ENCODE measurements around the gene MRPL27. TPM values are rescaled to one million over a fixed set of nuclear protein-coding genes. Genes with fewer than 3 reads are reported as not detected.
"Not testable (repeated sequence)": the region's sequence is repeated elsewhere in the genome, so short reads cannot be mapped to it uniquely, and the experiment has no call there.

MRPL27 gene
- total RNA-seq, 1 experiment from 2014 or later = 79.0 TPM

DNA sequence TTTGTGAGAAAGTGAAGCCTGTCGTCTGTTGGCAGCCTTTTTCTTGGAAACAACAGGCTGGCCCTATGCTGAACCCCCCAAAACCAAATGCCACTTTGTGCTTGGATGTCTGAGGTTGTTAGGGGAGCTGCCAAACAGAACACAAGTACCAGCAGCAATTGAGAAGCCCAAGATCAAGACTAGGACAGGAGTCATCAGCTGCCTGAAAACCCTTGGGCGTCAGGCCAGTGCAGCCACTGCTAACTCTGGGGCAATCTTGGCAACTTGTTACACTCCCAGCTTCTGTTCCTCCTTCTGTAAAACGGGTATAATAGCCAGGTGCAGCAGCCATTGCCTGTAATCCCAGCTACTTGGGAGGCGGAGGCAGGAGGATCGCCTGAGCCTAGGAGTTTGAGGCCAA is 33.6 kb upstream of the MRPL27 start:
- Mint-ChIP-seq H3K9me3 (ENCODE audit: low read depth, unreplicated experiment) (no peaks in the 10 kb centered on the region), H3K36me3 (ENCODE audit: insufficient read depth, unreplicated experiment) (no peaks in the 10 kb centered on the region), H3K4me1 (ENCODE audit: low read depth, unreplicated experiment) (no peaks in the 10 kb centered on the region), H3K27me3 (ENCODE audit: unreplicated experiment) (peaks cover 35% of the 10 kb centered on the region), H3K27ac (ENCODE audit: unreplicated experiment) (no peak overlapping the region), H3K4me3 (ENCODE audit: low read depth, unreplicated experiment) (no peak overlapping the region)
- DNase-seq = no peak
- CTCF ChIA-PET = interaction anchor here (0.6 to 1.8 kb wide), 3 partner anchors 9 to 292 kb away, joined by 3 to 13 read pairs (median 7); partner anchors contain the start of gene LRRC59
- TF ChIP-seq, protein P1, sequence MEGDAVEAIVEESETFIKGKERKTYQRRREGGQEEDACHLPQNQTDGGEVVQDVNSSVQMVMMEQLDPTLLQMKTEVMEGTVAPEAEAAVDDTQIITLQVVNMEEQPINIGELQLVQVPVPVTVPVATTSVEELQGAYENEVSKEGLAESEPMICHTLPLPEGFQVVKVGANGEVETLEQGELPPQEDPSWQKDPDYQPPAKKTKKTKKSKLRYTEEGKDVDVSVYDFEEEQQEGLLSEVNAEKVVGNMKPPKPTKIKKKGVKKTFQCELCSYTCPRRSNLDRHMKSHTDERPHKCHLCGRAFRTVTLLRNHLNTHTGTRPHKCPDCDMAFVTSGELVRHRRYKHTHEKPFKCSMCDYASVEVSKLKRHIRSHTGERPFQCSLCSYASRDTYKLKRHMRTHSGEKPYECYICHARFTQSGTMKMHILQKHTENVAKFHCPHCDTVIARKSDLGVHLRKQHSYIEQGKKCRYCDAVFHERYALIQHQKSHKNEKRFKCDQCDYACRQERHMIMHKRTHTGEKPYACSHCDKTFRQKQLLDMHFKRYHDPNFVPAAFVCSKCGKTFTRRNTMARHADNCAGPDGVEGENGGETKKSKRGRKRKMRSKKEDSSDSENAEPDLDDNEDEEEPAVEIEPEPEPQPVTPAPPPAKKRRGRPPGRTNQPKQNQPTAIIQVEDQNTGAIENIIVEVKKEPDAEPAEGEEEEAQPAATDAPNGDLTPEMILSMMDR (IDR thresholded peaks at IDR 0.05; ENCODE audit: unreplicated experiment) = no peak
- intact Hi-C loops (cut with micrococcal nuclease; ENCODE audit: unreplicated experiment) = no loop called here
- no TSS peak for BruUV-seq (replicated peaks)

DNA sequence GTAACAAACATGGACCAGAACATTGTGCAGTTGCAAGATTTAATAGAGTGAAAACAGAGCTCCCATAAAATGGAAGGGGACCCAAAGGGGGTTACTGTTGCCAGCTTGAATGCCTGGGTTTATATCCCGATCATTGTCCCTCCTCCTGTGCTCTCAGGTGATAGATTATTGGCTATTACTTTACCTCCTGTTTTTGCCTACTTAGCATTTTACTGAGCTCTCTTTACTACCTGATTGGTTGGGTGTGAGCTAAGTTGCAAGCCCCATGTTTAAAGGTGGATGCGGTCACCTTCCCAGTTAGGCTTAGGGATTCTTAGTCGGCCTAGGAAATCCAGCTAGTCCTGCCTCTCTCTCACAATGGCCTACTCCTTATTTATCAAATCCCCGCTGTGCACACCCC is 32.4 kb upstream of the MRPL27 start:
- H3K4me3 Mint-ChIP-seq (ENCODE audit: low read depth, unreplicated experiment); H3K9me3 Mint-ChIP-seq (ENCODE audit: low read depth, unreplicated experiment); BruUV-seq (replicated peaks); DNase-seq; intact Hi-C loops (cut with micrococcal nuclease; ENCODE audit: unreplicated experiment); H3K36me3 Mint-ChIP-seq (ENCODE audit: insufficient read depth, unreplicated experiment); H3K4me1 Mint-ChIP-seq (ENCODE audit: low read depth, unreplicated experiment); H3K27ac Mint-ChIP-seq (ENCODE audit: unreplicated experiment): not testable (repeated sequence)
- H3K27me3 Mint-ChIP-seq (ENCODE audit: unreplicated experiment) = peaks cover 35% of the 10 kb centered on the region
- CTCF ChIA-PET = interaction anchor here (1.0 kb wide), 1 partner anchor 8 kb away, joined by 3 read pairs; the partner anchor contains the start of gene LRRC59

DNA sequence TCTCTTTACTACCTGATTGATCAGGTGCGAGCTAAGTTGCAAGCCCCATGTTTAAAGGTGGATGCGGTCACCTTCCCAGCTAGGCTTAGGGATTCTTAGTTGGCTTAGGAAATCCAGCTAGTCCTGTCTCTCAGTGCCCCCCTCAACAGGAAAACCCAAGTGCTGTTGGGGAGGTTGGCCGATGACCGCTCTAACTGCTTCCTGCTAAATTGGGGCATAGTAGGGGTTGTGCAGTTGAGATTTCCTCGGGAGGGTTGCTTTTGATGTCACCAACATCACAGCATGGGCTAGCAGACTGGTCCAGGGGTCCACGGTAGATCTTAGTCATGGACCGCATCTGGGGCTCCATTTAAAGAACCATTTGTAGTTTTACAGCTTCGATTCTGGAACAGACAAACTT is 26.6 kb upstream of the MRPL27 start:
- H3K9me3 Mint-ChIP-seq (ENCODE audit: low read depth, unreplicated experiment); H3K27ac Mint-ChIP-seq (ENCODE audit: unreplicated experiment); H3K4me3 Mint-ChIP-seq (ENCODE audit: low read depth, unreplicated experiment); DNase-seq; BruUV-seq (replicated peaks): not testable (repeated sequence)
- Mint-ChIP-seq H3K36me3 (ENCODE audit: insufficient read depth, unreplicated experiment) (peaks cover 35% of the 10 kb centered on the region), H3K4me1 (ENCODE audit: low read depth, unreplicated experiment) (peaks cover 26% of the 10 kb centered on the region), H3K27me3 (ENCODE audit: unreplicated experiment) (peaks cover 13% of the 10 kb centered on the region)
- intact Hi-C loops (cut with micrococcal nuclease; ENCODE audit: unreplicated experiment) = loop anchor here (5.0 kb wide), 1 partner anchor 43 kb away; no protein-coding TSS in a partner anchor
- CTCF ChIA-PET = interaction anchor here (4.0 kb wide), 1 partner anchor 79 kb away, joined by 28 read pairs; the partner anchor contains the start of gene RSAD1

DNA sequence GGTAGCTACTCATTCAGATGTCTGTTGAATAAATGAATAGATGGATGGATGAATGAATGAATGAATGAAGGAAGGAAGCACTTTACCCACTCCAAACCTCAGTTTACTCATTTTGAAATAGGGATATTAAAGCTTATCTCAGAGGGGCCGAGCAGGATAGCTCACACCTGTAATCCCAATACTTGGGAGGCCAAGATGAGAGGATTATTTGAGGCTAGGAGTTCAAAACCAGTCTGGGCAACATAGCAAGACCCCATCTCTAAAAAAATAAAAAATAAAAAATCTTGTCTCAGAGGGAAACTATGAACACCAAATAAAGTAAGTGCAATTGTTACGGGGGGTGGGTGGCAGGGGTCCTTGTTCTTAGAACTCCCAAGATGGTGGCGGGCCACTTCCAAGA is 25.7 kb upstream of the MRPL27 start:
- intact Hi-C loops (cut with micrococcal nuclease; ENCODE audit: unreplicated experiment) = loop anchor here (5.0 kb wide), 1 partner anchor 44 kb away; no protein-coding TSS in a partner anchor
- Mint-ChIP-seq H3K36me3 (ENCODE audit: insufficient read depth, unreplicated experiment) (peaks cover 44% of the 10 kb centered on the region), H3K4me1 (ENCODE audit: low read depth, unreplicated experiment) (peaks cover 35% of the 10 kb centered on the region)
- not testable (repeated sequence) for H3K9me3 Mint-ChIP-seq (ENCODE audit: low read depth, unreplicated experiment); H3K27me3 Mint-ChIP-seq (ENCODE audit: unreplicated experiment); H3K27ac Mint-ChIP-seq (ENCODE audit: unreplicated experiment); DNase-seq; BruUV-seq (replicated peaks); H3K4me3 Mint-ChIP-seq (ENCODE audit: low read depth, unreplicated experiment)
- CTCF ChIA-PET = interaction anchor here (0.6 to 4.0 kb wide), 7 partner anchors 11 to 143 kb away, joined by 3 to 36 read pairs (median 7); partner anchors contain the start of gene RSAD1

DNA sequence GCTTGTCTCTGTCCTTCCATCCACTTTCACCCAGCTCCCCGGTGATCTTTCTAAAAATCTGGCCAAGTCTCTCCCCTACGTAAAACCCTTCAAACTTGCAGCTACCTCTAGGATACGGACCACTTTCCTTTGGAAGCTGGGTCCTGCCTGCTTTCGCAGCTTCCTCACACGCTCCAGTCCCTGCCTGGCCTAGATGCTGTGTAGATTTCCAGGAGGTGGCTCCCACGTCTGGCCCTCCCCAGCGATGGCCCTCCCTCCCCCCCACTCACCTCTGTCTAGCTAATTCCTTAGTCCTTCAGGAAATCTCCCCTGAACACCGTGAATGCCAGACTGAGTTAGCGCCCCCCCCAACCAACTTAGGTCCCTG is 24.9 kb upstream of the MRPL27 start:
- TF ChIP-seq, protein P1 (IDR thresholded peaks at IDR 0.05; ENCODE audit: unreplicated experiment) = no peak
- DNase-seq = no peak
- no TSS peak for BruUV-seq (replicated peaks)
- Mint-ChIP-seq H3K4me1 (ENCODE audit: low read depth, unreplicated experiment) (peaks cover 43% of the 10 kb centered on the region), H3K27me3 (ENCODE audit: unreplicated experiment) (no peaks in the 10 kb centered on the region), H3K4me3 (ENCODE audit: low read depth, unreplicated experiment) (peak overlapping the region; percentile 87), H3K27ac (ENCODE audit: unreplicated experiment) (peak overlapping the region; percentile 86), H3K36me3 (ENCODE audit: insufficient read depth, unreplicated experiment) (peaks cover 52% of the 10 kb centered on the region), H3K9me3 (ENCODE audit: low read depth, unreplicated experiment) (no peaks in the 10 kb centered on the region)
- CTCF ChIA-PET = interaction anchor here (0.6 to 4.0 kb wide), 21 partner anchors 7 to 756 kb away, joined by 3 to 36 read pairs (median 7); partner anchors contain the start of genes ACSF2, NME1, RSAD1 and XYLT2
- intact Hi-C loops (cut with micrococcal nuclease; ENCODE audit: unreplicated experiment) = loop anchor here (2.0 to 5.0 kb wide), 2 partner anchors 44 to 81 kb away; partner anchors contain the start of gene RSAD1

Measured in Calu3 (cell line).